DOHH2 (cell line): ENCODE data around the gene YIPF3.

Experiments used
- EZH2phosphoT487 ChIP-seq: fragments of 200-600 bp; sonication (generic); IDR thresholded peaks from 2 replicates; pipeline ENCODE4 v1.6.1; 2017; ENCODE audit warnings: borderline replicate concordance, mild to moderate bottlenecking, antibody characterized with exemption, low read length, moderate library complexity, mixed read lengths
- TF ChIP-seq, protein P1 (sequence below): fragments of 200-600 bp; sonication (generic); IDR thresholded peaks from one replicate; pipeline ENCODE4 v1.5.1; 2014; ENCODE audit warnings: antibody characterized with exemption, mild to moderate bottlenecking, low read depth, low read length; ENCODE audit not compliant: poor library complexity, severe bottlenecking

DNA sequence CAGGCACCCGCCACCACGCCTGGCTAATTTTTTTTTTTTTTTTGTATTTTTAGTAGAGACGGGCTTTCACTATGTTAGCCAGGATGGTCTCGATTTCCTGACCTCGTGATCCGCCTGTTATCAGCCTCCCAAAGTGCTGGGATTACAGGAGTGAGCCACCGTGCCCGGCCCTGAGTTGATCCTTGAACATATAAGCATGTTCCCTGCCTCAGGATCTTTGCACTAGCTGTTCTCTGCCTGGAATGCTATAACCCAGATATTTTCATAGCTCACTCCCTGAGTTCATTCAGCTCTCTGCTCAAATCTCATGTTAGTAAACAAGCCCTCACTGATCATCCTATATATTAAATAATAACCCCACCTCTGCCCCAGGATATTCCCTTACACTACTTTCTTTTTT is 52.4 kb downstream of the YIPF3 start:
- TF ChIP-seq, protein P1, sequence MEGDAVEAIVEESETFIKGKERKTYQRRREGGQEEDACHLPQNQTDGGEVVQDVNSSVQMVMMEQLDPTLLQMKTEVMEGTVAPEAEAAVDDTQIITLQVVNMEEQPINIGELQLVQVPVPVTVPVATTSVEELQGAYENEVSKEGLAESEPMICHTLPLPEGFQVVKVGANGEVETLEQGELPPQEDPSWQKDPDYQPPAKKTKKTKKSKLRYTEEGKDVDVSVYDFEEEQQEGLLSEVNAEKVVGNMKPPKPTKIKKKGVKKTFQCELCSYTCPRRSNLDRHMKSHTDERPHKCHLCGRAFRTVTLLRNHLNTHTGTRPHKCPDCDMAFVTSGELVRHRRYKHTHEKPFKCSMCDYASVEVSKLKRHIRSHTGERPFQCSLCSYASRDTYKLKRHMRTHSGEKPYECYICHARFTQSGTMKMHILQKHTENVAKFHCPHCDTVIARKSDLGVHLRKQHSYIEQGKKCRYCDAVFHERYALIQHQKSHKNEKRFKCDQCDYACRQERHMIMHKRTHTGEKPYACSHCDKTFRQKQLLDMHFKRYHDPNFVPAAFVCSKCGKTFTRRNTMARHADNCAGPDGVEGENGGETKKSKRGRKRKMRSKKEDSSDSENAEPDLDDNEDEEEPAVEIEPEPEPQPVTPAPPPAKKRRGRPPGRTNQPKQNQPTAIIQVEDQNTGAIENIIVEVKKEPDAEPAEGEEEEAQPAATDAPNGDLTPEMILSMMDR: no peak
- TF ChIP-seq EZH2phosphoT487: no peak
